Measurements from ENCODE around the gene MT1G.

DNA sequence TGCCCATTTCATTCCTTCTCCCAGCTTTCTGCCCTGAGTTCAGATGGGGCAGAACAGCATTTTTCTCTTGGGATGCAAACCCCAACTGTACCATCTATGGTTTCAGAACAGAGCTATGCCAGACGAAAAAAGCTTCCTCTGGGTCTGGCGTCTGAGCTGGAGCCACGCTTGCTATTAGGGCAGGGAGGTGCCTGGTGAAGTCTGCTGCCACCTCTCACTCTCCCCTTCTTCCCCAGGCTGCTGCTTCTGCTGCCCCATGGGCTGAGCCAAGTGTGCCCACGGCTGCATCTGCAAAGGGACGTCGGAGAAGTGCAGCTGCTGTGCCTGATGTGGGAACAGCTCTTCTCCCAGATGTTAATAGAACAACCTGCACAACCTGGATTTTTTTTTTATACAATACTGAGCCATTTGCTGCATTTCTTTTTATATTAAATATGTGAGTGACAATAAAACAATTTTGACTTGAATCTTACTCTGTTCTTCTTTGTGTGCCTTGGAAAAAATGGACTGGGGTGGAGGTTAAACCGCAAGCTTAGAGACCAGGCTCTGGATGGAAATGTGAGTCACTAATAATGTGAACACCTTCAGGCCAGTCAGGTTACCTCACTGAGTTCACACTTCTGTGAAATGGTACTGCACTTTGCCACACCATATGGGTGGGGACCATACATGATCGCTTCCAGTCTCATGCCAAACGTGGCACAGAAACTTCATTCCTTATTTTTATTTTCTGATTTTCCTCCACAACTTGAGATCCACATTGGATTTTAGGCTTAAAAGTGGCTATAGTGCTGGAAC lies 31.1 kb downstream of the MT1G start:
- TF ChIP-seq, protein P1, sequence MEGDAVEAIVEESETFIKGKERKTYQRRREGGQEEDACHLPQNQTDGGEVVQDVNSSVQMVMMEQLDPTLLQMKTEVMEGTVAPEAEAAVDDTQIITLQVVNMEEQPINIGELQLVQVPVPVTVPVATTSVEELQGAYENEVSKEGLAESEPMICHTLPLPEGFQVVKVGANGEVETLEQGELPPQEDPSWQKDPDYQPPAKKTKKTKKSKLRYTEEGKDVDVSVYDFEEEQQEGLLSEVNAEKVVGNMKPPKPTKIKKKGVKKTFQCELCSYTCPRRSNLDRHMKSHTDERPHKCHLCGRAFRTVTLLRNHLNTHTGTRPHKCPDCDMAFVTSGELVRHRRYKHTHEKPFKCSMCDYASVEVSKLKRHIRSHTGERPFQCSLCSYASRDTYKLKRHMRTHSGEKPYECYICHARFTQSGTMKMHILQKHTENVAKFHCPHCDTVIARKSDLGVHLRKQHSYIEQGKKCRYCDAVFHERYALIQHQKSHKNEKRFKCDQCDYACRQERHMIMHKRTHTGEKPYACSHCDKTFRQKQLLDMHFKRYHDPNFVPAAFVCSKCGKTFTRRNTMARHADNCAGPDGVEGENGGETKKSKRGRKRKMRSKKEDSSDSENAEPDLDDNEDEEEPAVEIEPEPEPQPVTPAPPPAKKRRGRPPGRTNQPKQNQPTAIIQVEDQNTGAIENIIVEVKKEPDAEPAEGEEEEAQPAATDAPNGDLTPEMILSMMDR (IDR thresholded peaks at IDR 0.05), result no peak
- no peak for TF ChIP-seq POLR2A (IDR thresholded peaks at IDR 0.05)
- no peak for TF ChIP-seq EP300 (IDR thresholded peaks at IDR 0.05)
- no peak for TF ChIP-seq POLR2AphosphoS5 (IDR thresholded peaks at IDR 0.05)
